ENCODE results near the gene DNASE1L2. TPM values are rescaled to one million over a fixed set of nuclear protein-coding genes. Genes with fewer than 3 reads are reported as not detected.
A peak's percentile ranks its signal among the peaks of the same experiment; 100 is the strongest.

Gene DNASE1L2
- total and polyA plus RNA-seq, 2 of the 8 experiments (the other 6 are each of a cell fraction or from before 2014, with no cell fraction given), result 0.35 to 0.97 TPM

GRCh38 chr16:2280981-2281542, 44.8 kb downstream of the DNASE1L2 start:
- Histone ChIP-seq H3K36me3 (ENCODE audit: control insufficient read depth in 2 of 4, insufficient read depth in 4 of 4, low read length in 3 of 4) (no peaks in the 10 kb centered on the region), H3K4ac (replicated peaks; ENCODE audit: insufficient read length, low read depth, low read length) (no peak overlapping the region), H3K4me3 (ENCODE audit: extremely low read depth in 1 of 4, insufficient read depth in 2 of 4, low read depth in 3 of 4, low read length in 4 of 4) (no peak overlapping the region), H4K8ac (ENCODE audit: extremely low read depth, insufficient read depth, low read length) (no peak overlapping the region), H3K9ac (replicated peaks in 1 of 4; ENCODE audit: extremely low read depth in 1 of 4, low read depth in 3 of 4, low read length in 3 of 4) (no peak overlapping the region), H3K23me2 (ENCODE audit: low read depth, low read length) (no peaks in the 10 kb centered on the region), H2BK5ac (ENCODE audit: low read depth, low read length) (no peak overlapping the region), H3K4me1 (replicated peaks in 1 of 4; ENCODE audit: control insufficient read depth in 3 of 4, insufficient read depth in 4 of 4, low read length in 3 of 4) (no peaks in the 10 kb centered on the region; a peak in 1 of 7 replicates), H3K4me2 (ENCODE audit: insufficient read depth in 1 of 2, low read depth in 2 of 2, low read length in 2 of 2) (no peak overlapping the region), H2BK120ac (replicated peaks; ENCODE audit: low read depth, low read length) (no peak overlapping the region), H3K56ac (replicated peaks; ENCODE audit: insufficient read length, low read depth, low read length) (no peak overlapping the region), H4K20me1 (replicated peaks in 1 of 2; ENCODE audit: control insufficient read depth in 1 of 2, insufficient read depth in 2 of 2, low read length in 2 of 2) (peaks cover 2% of the 10 kb centered on the region in 2 experiments), H3K27me3 (replicated peaks in 1 of 4; ENCODE audit: control insufficient read depth in 3 of 4, extremely low read depth in 1 of 4, insufficient read depth in 3 of 4, low read length in 3 of 4) (no peaks in the 10 kb centered on the region), H2AFZ (ENCODE audit: low read length) (no peak overlapping the region), H3K18ac (ENCODE audit: extremely low read depth, low read length) (no peak overlapping the region), H3K27ac (ENCODE audit: low read depth, low read length) (no peak overlapping the region), H2AK5ac (ENCODE audit: low read depth, low read length) (no peak overlapping the region), H3K79me2 (ENCODE audit: control insufficient read depth in 1 of 2, insufficient read depth in 2 of 2, low read length in 2 of 2) (no peaks in the 10 kb centered on the region), H3K14ac (ENCODE audit: insufficient read length) (no peak overlapping the region), H3K79me1 (ENCODE audit: low read depth, low read length) (no peaks in the 10 kb centered on the region), H2BK12ac (ENCODE audit: low read depth, low read length) (no peak overlapping the region), H3K9me3 (ENCODE audit: insufficient read depth in 2 of 2, low read depth in 1 of 2, low read length in 1 of 2) (no peaks in the 10 kb centered on the region), H4K5ac (ENCODE audit: insufficient read length, low read depth, low read length) (no peak overlapping the region), H4K91ac (replicated peaks; ENCODE audit: insufficient read length, low read length) (no peak overlapping the region), H3K23ac (ENCODE audit: insufficient read length) (no peak overlapping the region), H2BK20ac (ENCODE audit: low read length) (no peak overlapping the region), H2BK15ac (ENCODE audit: low read length) (no peak overlapping the region)
- 88% methylated on average over 21 of the region's 24 CpGs; no CpG with 5 or more reads in 1 of the 2 experiments for whole genome bisulfite sequencing, 2 experiments (ENCODE audit: extremely low coverage in 1 of 2, insufficient coverage in 1 of 2, insufficient read length in 1 of 2, insufficient replicate concordance in 2 of 2, low coverage in 1 of 2, low lambda C conversion rate in 2 of 2, missing lambda C conversion rate in 1 of 2)
- TF ChIP-seq NANOG (IDR thresholded peaks at IDR 0.05; ENCODE audit: insufficient read depth, low read depth, low read length, poor library complexity, severe bottlenecking) (no peak), PHF8 (conservative IDR thresholded peaks at IDR 0.05; ENCODE audit: low read depth, low read length) (no peak), ATF3 (IDR thresholded peaks at IDR 0.05; ENCODE audit: insufficient read depth, low read depth, low read length) (no peak), SIN3A (conservative IDR thresholded peaks at IDR 0.05 in 1 of 2, IDR thresholded peaks at IDR 0.05 in 1 of 2; ENCODE audit: low read depth in 1 of 2, low read length in 2 of 2) (peak; percentile 56 to 59; a peak in 1 of 4 replicates)
- FAIRE-seq, result no peak
- ChIA-PET POLR2A (ENCODE audit: partially characterized antibody) (interaction anchor here (0.7 to 3.6 kb wide), 6 partner anchors 8 to 188 kb away, joined by 3 to 29 read pairs (median 4); no protein-coding TSS in a partner anchor), CTCF (ENCODE audit: partially characterized antibody) (interaction anchor here (0.7 to 4.8 kb wide), 9 partner anchors 8 to 221 kb away, joined by 3 to 30 read pairs (median 4); no protein-coding TSS in a partner anchor)
- no peak for DNase-seq (ENCODE audit: low read depth in 1 of 2, low spot score in 2 of 2)

All from H1 (cell line).